Motor neuron (in vitro differentiated cells): ENCODE data around the gene MKRN2. TPM values are rescaled to one million over a fixed set of nuclear protein-coding genes. Genes with fewer than 3 reads are reported as not detected.

Experiments used
- ATAC-seq, 8 experiments: fragments of 200-7000 bp; cut with Tn5 transposase; replicated peaks in 6 of 8; 2 replicates each; pipeline ENCODE4 v1.8.0; 2021; ENCODE audit warnings: mild to moderate bottlenecking in 8 of 8, moderate library complexity in 8 of 8
- H3K27ac ChIP-seq, 2 donors: fragments of 250-450 bp; sonication (Bioruptor Pico); 2 replicates each; pipeline ENCODE4 v1.9.0; 2021; ENCODE audit warnings: antibody characterized with exemption in 2 of 2, mild to moderate bottlenecking in 2 of 2, moderate library complexity in 1 of 2
- H3K4me1 ChIP-seq, 2 donors: fragments of 250-450 bp; sonication (Bioruptor Pico); replicated peaks in 1 of 2; 2 replicates each; pipeline ENCODE4 v1.6.1; 2021; ENCODE audit warnings: antibody characterized with exemption in 2 of 2, mild to moderate bottlenecking in 2 of 2, moderate library complexity in 1 of 2
- H3K4me3 ChIP-seq, 5 donors: fragments of 250-450 bp; sonication (Bioruptor Pico); 2 replicates each; pipeline ENCODE4 v1.9.0; 2021; ENCODE audit warnings: antibody characterized with exemption in 5 of 5, mild to moderate bottlenecking in 5 of 5, moderate library complexity in 4 of 5
- WGBS, 10 experiments: fragments of 450-650 bp; shearing (Covaris generic); methylation state at CpG; one replicate each; pipeline ENCODE4 v1.0.0; 2022; 5-methylcytosine and 5-hydroxymethylcytosine counted together
- in situ Hi-C, 9 experiments: fragments of 400-800 bp; cut with MboI; loops; one replicate each; pipeline ENCODE4 v1.15.0; 2021; ENCODE audit warnings: low sequenced_read_pairs in 9 of 9, low pct_unique_long_range_greater_than_20kb in 2 of 9; ENCODE audit not compliant: unreplicated experiment in 9 of 9
- total RNA-seq, 8 experiments: library from RNA; unstranded; fragments of 300-600 nt; gene quantifications; 2 replicates each; pipeline versions ENCODE4 v1.2.3 to v1.2.4, GENCODE V29; 2022

MKRN2 gene
- total RNA-seq, 8 experiments from 2014 or later: 22.6 to 44.6 (median 35.4) TPM

GRCh38 chr3:12560505-12561190 is 3.8 kb downstream of the MKRN2 start:
- in situ Hi-C loops: no loop called here
- peaks cover 15 to 38% of the 10 kb centered on the region in 2 donors for H3K4me1 ChIP-seq
- peak in 3 of 8 experiments; percentile 8 to 25 (median 23) for ATAC-seq
- no peak overlapping the region for H3K27ac ChIP-seq
- WGBS, 10 experiments: 36 to 87% (median 74%) methylated on average over 1 to 5 of the region's 5 CpGs; no CpG with 5 or more reads in 3 of the 10 experiments
- peak overlapping the region in 1 of 5 donors; percentile 4 for H3K4me3 ChIP-seq

GRCh38 chr3:12561397-12561796 is 4.5 kb downstream of the MKRN2 start:
- in situ Hi-C loops: no loop called here
- H3K4me3 ChIP-seq: no peak overlapping the region
- WGBS, 10 experiments: 50 to 100% (median 88%) methylated on average over 1 to 2 of the region's 2 CpGs; no CpG with 5 or more reads in 3 of the 10 experiments
- no peak for ATAC-seq
- H3K27ac ChIP-seq: no peak overlapping the region
- H3K4me1 ChIP-seq: peaks cover 15 to 33% of the 10 kb centered on the region in 2 donors

GRCh38 chr3:12562451-12562850 is 5.6 kb downstream of the MKRN2 start:
- H3K4me1 ChIP-seq: peaks cover 15 to 33% of the 10 kb centered on the region in 2 donors
- in situ Hi-C loops: no loop called here
- ATAC-seq: no peak
- H3K4me3 ChIP-seq: no peak overlapping the region
- 60 to 100% (median 67%) methylated on average over 1 of the region's 1 CpG; no CpG with 5 or more reads in 5 of the 10 experiments for WGBS, 10 experiments
- no peak overlapping the region for H3K27ac ChIP-seq

GRCh38 chr3:12566976-12567375 is 10.1 kb downstream of the MKRN2 start:
- H3K4me3 ChIP-seq: no peak overlapping the region
- in situ Hi-C loops: no loop called here
- peaks cover 9 to 10% of the 10 kb centered on the region in 2 donors for H3K4me1 ChIP-seq
- no peak for ATAC-seq
- no peak overlapping the region for H3K27ac ChIP-seq

- no peak overlapping the region for H3K4me3 ChIP-seq
- WGBS, 10 experiments: 37 to 100% (median 91%) methylated on average over 1 to 3 of the region's 3 CpGs; no CpG with 5 or more reads in 2 of the 10 experiments
- ATAC-seq: no peak
- H3K4me1 ChIP-seq: no peaks in the 10 kb centered on the region
- in situ Hi-C loops: no loop called here
- no peak overlapping the region for H3K27ac ChIP-seq
Observed at GRCh38 chr3:12568747-12569146, 11.9 kb downstream of the MKRN2 start.

- no peak overlapping the region for H3K4me3 ChIP-seq
- H3K4me1 ChIP-seq: no peaks in the 10 kb centered on the region
- no peak for ATAC-seq
- H3K27ac ChIP-seq: no peak overlapping the region
- in situ Hi-C loops: no loop called here
- WGBS, 10 experiments: 60 to 93% (median 80%) methylated on average over 1 to 3 of the region's 6 CpGs; no CpG with 5 or more reads in 3 of the 10 experiments
Observed at GRCh38 chr3:12569836-12570235, 12.9 kb downstream of the MKRN2 start.

GRCh38 chr3:12571986-12572385 is 15.1 kb downstream of the MKRN2 start:
- no peaks in the 10 kb centered on the region for H3K4me1 ChIP-seq
- in situ Hi-C loops: no loop called here
- ATAC-seq: no peak
- H3K4me3 ChIP-seq: no peak overlapping the region
- no peak overlapping the region for H3K27ac ChIP-seq
- WGBS, 10 experiments: 86 to 100% (median 95%) methylated on average over 1 to 11 of the region's 11 CpGs; no CpG with 5 or more reads in 1 of the 10 experiments

- Histone ChIP-seq H3K4me1 (no peaks in the 10 kb centered on the region), H3K4me3 (no peak overlapping the region), H3K27ac (no peak overlapping the region)
- in situ Hi-C loops: no loop called here
- ATAC-seq: no peak
- WGBS, 10 experiments: 92 to 100% (median 100%) methylated on average over 1 to 4 of the region's 6 CpGs; no CpG with 5 or more reads in 4 of the 10 experiments
Observed at GRCh38 chr3:12574131-12574530, 17.2 kb downstream of the MKRN2 start.

- no peak overlapping the region for H3K27ac ChIP-seq
- 90 to 100% (median 96%) methylated on average over 1 to 5 of the region's 7 CpGs; no CpG with 5 or more reads in 7 of the 10 experiments for WGBS, 10 experiments
- ATAC-seq: no peak
Observed at GRCh38 chr3:12574661-12575060, 17.8 kb downstream of the MKRN2 start.

GRCh38 chr3:12577379-12577778 is 20.5 kb downstream of the MKRN2 start:
- Histone ChIP-seq H3K4me1 (no peaks in the 10 kb centered on the region), H3K27ac (no peak overlapping the region), H3K4me3 (no peak overlapping the region)
- 66 to 100% (median 85%) methylated on average over 2 to 5 of the region's 5 CpGs for WGBS, 10 experiments
- in situ Hi-C loops: no loop called here
- no peak for ATAC-seq

More at GRCh38 chr3:12574661-12575060, 17.8 kb downstream of the MKRN2 start:
- Histone ChIP-seq H3K4me1 (no peaks in the 10 kb centered on the region), H3K4me3 (no peak overlapping the region)
- in situ Hi-C loops: no loop called here

- ATAC-seq: no peak
- Histone ChIP-seq H3K4me3 (no peak overlapping the region), H3K27ac (no peak overlapping the region), H3K4me1 (no peaks in the 10 kb centered on the region)
- 40 to 100% (median 86%) methylated on average over 1 to 2 of the region's 2 CpGs for WGBS, 10 experiments
- in situ Hi-C loops: no loop called here
Observed at GRCh38 chr3:12578742-12579141, 21.9 kb downstream of the MKRN2 start.

GRCh38 chr3:12579456-12579855 is 22.6 kb downstream of the MKRN2 start:
- WGBS, 10 experiments: 86 to 100% (median 100%) methylated on average over 1 to 2 of the region's 3 CpGs; no CpG with 5 or more reads in 4 of the 10 experiments
- no peak overlapping the region for H3K27ac ChIP-seq
- H3K4me3 ChIP-seq: no peak overlapping the region
- in situ Hi-C loops: no loop called here
- no peaks in the 10 kb centered on the region for H3K4me1 ChIP-seq
- ATAC-seq: no peak

GRCh38 chr3:12579905-12580304 is 23.0 kb downstream of the MKRN2 start:
- no peaks in the 10 kb centered on the region for H3K4me1 ChIP-seq
- H3K4me3 ChIP-seq: no peak overlapping the region
- WGBS, 10 experiments: 0 to 100% (median 73%) methylated on average over 1 to 2 of the region's 3 CpGs; no CpG with 5 or more reads in 3 of the 10 experiments
- no peak overlapping the region for H3K27ac ChIP-seq
- in situ Hi-C loops: no loop called here
- ATAC-seq: peak in 2 of 8 experiments; percentile 7 to 15

GRCh38 chr3:12582730-12583129 is 25.8 kb downstream of the MKRN2 start:
- in situ Hi-C loops: no loop called here
- 75 to 100% (median 97%) methylated on average over 1 to 4 of the region's 4 CpGs; no CpG with 5 or more reads in 2 of the 10 experiments for WGBS, 10 experiments
- Histone ChIP-seq H3K4me3 (no peak overlapping the region), H3K4me1 (no peaks in the 10 kb centered on the region), H3K27ac (no peak overlapping the region)
- no peak for ATAC-seq
